Ishikawa (cell line): ENCODE measurements around the gene HIPK1.

ENCODE experiments used
- FOXM1 ChIP-seq: IDR thresholded peaks from 2 replicates; pipeline ENCODE4 v1.6.1; 2012; ENCODE audit warnings: low read depth, borderline replicate concordance
- NFIC ChIP-seq: IDR thresholded peaks from 2 replicates; pipeline ENCODE4 v1.6.1; 2012

DNA sequence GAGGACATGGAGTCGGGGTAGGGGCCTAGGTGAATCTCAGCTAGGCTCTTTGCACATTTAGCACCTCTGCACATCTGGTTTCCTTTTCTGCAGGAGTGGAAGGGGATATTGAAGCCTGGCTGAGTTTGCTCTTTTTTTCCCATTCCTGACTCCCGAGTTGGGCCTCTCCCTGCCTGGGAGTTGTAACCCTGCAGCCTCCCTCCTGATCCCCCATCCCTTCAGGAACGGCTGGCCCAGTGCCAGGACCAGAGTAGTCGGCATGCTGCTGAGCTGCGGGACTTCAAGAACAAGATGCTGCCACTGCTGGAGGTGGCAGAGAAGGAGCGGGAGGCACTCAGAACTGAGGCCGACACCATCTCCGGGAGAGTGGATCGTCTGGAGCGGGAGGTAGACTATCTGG lies 51.0 kb downstream of the HIPK1 start:
- TF ChIP-seq NFIC = peak; percentile 36
- no peak for TF ChIP-seq FOXM1
